Activated T-cell treated with anti-CD3 and anti-CD28 coated beads, Interleukin-2, amount 50 U/mL, for 1 hour (primary cell): Measurements from ENCODE around the gene IRF5.

Experiments used
- DNase-seq: peaks from one replicate; pipeline ENCODE4 v3.0.0-alpha.2; 2020

Gene IRF5

DNA sequence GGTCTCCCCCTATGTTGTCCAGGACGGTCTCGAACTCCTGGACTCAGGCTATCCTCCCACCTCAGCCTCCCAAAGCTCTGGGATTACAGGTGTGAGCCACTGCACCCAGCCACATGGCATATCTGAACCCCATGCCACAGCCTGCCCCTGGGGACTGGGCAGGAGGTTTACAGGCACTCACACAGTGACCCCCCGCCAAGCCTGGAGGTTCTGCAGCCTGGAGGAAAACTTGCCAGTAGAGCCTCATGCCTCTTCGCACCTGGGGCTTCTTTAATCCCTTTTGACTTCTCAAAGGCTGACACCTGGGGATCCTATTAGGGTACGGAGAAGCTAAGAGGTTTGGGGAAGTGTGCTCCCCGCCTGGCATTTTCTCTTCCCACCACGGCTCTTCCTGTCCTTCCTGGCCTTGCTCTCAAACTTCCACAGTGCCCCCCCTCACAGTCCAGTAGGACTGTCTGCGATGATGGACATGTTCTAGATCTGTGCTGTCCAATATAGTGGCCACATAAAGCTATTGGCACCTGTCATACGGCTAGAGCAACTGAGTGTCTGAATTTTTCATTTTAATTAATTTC is 15.8 kb upstream of the IRF5 start:
- DNase-seq: peak; percentile 2

DNA sequence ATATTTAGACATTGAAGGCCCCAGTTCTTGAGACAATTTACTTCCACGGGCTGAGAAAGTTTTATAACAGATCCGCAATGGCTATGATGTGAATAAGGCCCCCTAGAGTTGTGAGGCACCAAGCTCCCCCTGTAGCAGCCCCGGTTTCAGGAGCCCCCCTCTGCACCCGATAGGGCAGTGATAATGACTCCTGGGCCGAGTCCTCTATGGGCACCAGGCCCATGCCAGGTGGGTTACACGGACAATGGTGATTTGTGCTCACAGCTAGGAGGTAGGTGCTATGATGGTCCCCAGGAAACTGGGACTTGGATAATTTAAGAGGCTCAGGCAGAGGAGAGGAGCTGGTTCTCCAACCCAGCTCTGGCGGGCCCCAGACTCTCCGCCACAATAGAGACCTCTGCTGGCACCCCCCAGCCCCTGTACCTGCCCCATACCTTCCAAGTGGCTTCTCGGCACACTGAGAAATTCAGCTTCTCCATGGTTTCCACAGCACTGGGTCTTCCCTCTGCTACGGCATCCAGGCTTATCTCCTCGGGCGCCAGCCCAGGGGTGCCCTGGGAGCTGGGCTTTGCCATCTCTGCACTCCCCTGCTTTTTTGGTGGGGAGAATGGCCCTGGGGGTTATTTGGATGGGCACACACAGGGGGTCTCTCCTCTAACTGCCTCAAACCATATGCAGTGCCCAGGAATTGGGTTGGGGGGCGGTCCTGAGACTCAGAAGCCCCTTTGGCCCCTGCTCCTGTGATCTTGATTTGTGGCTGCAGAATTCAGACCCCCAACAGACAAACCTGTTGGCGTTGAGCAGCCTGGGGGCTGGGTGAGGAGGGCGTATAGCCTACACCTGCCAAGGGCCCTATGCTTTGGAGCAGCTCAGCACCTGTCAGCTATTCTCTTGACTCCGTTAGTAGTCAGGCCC is 15.0 kb upstream of the IRF5 start:
- DNase-seq: peak; percentile 2

DNA sequence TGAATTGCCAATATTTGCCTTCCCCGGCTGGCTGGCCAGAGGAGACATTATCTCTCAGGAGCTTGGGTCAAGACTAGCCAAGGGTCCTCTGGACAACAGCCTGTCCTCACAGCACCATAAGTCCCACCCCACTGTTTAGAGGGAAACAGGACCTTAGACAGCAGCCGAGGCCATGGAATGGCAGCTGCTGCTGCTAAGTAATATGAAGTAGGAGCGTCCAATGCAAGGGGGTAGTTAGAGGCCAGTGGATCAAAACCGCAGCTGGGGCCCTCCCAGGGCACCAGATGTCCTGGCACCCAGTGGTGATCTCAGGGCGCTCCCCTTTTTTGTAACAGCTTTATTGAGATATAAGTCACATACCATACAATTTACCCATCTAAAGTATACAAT is 14.3 kb upstream of the IRF5 start:
- DNase-seq: peak; percentile 2

DNA sequence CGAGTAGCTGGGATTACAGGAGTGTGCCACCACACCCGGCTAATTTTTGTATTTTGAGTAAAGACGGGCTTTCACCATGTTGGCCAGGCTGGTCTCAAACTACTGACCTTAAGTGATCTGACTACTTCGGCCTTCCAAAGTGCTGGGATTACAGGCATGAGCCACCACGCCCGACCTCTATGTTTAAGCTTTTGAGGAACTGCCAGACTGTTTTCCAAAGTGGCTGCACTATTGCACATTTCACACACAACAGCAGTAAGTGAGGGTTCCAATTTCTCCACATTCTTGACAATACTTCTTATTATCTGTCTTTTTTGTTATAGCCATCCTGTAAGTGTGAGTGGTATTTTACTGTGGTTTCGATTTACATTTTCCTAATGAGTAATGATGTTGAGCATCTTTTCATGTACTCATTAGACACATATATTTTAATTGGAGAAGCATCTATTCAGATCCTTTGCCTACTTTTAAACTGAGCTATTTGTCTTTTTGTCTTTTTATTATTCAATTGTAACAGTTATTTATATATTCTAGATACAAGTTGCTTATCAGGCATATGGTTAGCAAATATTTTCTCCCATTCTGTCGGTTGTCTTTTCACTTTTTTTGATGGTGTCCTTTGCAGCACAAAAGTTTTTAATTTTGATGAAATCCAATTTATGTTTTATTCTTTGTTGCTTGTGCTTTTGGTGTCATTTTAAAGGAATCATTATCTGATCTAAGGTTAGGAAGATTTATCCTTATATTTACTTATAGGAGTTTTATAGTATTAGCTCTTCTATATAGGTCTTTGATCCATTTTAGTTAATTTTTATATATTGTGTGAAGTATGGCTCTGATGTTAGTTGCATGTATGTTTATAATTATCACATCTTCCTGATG is 12.8 kb upstream of the IRF5 start:
- DNase-seq: no peak

DNA sequence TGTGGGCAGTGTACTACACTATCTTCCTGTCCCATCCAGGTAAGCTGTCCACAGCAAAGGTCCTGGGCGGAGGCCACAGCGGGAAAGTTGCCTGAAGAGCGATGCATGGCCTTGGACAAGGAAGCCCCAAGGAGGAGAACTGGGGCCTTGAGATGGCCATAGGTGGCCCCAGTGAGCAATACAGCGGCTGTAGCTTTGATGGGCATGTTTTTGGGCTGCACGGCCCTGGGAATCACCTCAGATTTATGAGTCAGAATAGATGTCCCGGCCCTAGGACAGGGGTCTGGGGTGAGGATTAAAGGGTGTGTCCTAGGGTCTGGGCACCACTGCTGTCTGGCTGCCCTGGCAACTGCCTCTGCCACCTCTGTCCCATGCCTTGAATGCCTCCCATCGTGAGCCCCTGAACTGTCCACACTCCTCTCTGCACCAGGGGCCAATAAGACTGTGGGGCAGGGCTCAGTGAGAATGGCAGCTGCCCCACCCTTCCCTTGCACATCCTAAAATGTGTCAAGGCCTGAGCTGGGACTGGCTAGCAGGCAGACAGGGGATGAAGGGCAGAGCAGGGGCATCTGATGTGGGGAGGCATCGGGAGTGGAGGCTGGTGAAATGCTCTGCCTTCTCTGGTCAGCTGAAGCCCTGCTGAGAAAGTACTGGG is 9.4 kb upstream of the IRF5 start:
- no peak for DNase-seq

DNA sequence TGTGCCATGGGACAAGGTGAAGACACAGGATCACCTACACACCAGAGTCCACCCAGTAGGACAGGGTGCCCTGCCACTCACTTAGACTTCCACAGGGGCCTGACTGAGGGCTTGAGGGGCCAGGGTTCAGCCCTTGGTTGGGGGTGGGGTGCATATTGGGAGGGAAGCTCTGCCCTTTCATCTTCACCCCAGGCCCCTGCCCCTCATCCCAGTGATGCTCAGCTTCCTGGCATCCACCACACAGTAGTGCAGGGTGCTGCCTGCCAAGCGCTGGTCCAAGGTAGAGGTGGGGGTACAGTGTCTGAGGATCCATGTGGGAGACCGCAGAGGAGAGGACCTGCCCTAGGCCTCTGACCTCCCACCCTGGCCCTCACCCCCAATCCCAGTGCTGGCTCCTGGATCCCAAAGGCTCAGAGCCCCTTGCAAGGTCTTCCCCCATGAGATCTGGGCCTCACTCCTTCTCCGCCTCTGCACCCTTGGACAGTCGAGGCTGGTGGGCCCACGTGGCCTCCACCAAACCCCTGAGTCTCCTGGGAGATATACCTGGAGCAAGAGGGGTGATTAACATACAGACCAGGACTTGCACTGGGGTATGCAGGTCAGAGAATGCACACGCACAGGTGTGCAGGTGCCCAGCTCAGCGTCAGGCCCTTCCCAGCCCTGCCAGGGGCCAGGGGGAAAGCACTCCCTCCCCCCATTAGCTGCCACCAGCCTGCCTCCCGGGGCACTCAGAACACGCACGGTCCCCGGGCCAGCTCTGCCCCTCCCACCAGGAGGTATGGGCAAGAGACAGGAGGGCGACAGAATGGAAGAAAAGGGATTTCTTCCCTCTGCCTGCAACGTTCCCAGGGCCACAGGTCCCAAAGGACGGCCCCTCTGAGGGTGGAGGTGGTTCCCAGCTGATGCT is 8.6 kb upstream of the IRF5 start:
- DNase-seq: peak; percentile 2

DNA sequence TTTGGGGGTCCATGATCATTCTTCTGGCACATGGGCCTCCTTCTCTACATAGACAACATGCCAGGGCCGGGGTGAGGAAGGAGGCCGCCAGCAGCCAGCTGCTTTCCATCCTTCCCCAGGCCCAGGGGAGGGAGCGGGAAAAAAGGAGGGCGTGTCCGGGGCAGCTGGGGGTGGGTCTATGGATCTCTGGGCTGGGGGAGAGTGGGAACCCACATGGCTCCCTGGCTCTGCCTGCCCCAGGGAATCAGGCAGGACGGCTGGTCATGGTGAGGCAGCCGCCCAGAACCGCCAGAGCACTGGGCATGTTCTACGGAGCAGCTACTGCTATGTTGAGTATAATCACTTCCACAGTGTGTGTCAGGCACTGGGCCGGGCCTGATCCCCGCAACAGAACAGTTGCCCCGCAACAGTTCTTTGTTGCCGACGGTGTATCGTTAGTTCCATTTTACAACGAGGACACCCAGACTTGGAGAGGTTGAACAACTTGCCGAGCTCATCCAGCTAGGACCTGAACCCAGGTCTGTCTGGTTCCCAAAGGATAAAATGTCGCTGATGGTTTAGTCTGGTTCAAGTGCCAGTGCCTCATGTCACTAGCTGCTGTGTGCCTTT is 6.4 kb upstream of the IRF5 start:
- no peak for DNase-seq

DNA sequence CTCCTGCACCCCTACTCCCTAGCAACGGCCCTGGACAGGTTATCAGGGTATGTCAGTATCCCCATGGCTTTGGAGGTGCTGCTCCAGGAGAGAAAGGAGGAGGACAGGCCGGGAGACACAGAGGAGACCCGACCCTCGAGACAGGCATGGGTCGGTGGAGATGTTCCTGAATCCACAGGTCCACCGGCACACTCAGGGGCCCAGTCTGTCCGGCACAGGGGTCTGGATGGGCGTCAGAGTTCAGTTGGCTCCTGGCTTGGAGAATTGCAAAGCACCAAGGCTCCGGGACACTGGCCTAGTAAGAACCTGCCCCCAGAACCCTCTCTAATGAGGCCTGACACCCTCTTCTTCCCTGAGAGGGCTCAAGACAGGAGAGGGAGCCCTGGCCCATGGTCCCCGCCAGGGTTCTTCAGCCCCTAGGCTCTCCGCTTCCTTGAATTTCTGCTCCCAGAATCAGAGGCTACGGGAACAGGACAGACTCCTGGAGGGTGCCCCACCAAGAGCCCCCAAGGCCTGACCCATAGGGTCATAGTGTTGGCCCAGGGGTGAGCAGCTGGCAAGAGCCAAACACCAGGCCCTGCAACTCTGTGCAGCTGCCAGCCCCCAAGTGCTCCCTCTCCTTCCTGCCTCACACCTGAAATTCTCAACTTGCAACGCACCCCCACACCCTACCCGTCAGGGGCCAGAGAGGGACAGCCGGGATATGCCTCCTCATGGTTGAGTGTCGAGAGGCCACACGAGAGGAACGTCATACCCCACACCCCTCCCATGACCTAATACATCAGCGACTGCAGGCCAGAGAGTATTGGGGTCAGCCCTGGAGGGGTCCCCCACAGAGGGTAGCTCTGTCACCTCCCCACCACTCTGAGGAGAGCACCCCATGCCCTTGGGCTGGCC is 5.5 kb upstream of the IRF5 start:
- no peak for DNase-seq

DNA sequence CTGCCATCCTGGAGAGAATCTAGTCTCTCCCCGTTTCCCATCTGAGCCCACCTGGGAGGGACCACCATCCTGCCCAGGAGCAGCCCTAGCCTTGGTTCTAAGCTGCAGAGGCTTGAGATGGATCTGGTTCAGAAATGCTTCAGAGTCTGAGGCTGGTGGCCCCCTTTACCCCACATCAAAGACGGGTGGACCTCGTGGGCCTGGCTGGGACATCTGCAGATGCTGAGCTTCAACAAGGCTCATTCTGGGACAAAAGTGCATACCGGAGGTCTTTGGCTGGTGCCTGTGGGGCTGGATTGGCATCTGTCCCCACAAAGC is 4.9 kb upstream of the IRF5 start:
- no peak for DNase-seq

DNA sequence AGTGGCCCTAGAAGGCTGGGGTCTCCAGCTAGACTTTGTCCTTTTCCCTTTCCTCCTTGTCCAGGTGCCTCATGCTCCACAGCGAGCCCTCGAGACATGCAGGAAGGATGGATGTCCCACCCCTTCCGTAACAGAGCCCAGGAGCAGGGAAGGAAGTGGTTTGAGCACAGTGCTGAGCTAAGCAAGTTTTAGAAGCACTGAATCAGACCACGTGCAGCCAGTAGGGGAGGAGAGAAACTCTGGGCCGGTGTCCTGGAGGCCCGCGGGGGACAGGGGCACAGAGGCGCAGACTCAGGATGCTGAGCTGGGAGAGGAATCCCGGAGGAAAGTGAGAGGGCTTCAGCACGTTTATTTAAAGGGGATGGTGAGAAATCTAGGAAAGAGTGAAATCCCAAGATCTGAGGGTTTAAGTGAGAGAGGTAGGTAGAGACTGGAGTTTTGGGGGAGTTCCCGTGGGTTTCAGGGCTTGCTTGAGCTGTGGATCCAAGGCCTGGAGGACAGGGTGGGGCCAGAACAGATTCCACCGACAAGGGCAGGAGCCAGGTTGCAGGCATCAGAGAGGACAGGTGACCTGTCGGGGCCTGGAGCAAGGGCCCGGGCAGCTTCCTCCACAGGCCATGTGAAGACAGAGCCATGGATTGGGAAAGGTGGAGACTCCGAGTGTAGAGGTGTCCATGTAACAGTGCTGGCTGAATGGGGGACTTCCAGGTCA is 4.4 kb upstream of the IRF5 start:
- no peak for DNase-seq

DNA sequence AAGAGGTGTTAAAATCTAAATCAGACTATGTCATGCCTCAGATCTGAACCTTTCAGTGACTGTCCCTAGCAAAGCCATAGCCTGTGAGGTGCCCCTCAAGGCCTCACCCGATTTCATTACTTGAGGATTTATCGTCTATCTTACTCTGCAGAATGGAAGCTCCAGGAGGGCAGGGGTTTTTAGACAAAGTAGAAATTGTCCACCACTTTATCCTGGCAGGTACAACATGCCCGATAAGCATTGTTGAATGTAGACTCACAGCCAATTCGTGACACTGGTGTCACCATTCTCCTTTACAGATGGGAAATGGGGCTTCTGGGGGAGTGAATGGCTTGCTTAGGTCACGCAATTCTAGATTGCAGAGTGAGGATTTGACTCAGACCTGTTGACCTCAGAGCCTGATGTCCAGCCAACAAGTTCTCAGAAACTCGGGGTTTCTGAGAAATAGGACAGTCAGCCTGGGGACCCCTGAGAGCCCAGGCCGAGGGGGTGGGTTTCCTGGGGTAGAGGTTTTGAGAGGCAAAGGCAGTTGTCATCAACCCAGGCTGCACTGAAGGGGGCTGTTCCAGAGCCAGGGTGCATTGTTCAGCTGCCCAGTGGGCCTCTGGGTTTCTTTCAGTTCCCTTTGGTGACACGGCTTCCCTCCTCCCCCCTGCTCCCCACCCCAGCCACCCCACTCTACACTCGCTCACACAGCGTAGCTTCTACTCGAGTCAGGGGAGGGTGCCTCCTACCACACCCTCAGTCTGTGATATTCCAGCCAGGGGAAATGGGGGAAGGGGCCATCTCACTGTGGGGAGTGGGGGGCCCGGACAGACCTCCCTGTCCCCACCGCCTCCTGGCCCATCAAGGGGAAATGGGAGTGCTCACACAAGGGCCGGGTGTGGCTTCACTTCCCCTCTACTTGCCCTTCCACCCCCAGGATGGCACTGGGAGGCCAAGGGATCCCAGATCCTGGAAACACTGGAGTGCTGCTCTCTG is 3.1 kb upstream of the IRF5 start:
- no peak for DNase-seq

DNA sequence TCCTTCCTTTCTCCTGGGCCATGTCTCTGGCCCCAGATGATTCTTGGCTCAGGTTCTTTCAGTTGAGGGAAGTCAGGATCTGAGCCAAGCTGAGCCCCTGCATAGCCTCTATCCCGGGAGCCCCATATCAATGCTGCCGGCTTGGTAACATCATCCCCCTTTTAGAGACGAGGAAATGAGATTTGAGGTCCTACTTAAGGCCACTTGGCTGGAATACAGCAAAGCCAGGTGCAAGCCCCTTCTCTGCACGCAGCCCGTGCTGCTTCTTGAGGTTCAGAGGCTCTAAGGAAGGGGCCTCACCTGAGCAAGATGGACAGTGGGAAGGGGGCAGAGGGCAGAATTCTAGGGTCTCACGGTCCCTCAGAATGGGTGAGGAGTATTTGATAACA is 2.4 kb upstream of the IRF5 start:
- DNase-seq: no peak

DNA sequence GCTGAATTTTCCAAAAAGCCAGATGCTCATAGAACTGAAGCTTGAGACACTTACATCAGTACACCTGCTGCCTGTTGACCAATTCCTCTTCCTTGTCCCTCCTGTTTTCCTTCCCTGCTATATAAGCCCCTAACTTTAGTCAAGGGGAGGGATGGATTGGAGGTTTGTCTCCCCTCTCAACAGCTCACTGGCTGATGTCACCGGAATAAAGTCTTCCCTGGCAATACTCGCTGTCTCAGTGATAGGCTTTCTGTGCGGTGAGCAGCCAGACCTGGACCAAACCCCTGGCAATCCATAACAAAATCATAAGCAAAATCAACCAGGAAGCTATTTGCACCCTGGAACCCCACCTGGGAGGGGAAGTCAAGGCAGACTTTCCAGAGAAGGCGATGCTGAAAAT is 929 bp upstream of the IRF5 start:
- no peak for DNase-seq

DNA sequence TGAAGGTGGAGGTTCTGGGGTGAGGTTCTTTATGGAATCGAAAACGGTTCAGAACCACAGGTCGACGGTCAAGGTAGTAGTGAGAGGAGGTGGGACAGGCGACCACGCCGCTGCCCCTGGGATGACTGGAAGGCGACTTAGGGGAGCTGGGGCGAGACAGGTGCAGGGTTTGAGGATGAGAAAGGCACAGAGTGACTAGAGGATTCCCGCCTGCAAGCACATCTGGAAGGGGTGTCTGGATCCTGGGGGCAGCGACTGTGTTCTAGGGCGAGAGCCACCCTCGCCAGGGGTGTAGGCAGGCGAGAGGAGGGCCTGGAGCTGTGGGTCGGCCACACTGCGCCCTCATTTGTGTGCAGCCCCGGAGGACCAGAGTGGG is 468 bp upstream of the IRF5 start:
- no peak for DNase-seq

DNA sequence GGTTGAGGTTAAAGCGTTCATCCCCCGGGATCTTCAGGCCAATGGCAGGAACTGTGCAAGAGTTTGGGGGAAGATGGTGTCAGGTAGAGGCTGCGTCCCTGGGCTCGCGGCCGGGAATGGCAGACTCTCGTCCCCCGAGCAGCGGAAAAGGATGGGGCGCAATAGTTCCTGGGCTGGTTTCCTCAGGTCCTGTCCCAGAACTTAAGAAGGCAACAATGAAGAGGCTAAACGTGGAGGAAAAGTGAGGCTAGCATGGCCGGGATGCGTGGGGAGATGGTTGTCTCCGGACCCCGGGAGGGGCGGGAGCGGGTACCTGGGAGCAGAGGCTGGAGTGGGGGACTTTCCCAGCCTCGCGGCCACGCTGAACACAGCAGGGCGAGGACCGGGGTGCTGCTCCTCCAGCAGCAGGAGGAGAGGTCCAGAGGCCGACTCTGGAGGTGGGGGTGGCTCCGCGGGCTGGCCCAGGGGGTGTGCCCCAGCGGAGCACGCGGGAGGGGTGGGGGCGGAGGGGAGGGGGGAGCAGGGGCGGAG is 882 bp downstream of the IRF5 start:
- DNase-seq: no peak

DNA sequence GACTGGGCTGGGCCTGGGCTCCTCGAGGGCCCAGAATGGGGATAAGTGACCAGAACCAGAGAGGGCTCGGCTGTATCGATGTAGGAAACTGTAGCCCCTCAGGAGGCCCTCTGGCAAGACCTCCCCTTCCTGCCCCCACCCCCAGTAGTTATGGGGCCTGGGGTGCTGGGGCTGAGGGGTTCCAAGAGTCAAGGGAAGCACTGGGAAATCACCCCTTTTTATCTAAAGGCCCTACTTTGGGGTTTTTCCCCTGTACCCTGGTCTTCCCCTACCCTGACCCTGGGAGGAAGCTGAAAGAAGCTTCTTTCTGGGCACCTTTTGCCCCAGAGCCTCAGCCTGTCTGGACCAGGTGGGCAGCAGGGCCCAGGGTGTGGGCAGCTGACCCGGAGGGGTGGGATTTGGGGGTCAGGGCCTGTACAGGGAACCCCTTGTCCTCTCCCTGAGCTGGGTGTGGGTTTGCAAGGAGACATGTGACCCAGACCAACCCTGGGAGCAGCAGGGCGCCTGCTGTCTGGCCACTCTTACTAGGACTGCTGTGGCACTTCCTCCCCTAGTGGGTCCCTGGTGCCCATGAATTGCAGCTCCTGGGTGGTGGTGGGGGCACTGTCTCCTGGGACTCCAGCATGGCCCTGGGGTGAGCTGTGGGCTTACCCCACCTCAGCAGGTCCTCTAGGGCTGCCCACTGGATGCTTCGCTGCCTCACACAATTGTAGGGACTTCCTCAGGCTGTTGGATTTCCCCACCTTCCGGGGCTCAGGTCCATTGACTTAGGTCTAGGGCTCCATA is 1.5 kb downstream of the IRF5 start:
- DNase-seq: no peak

DNA sequence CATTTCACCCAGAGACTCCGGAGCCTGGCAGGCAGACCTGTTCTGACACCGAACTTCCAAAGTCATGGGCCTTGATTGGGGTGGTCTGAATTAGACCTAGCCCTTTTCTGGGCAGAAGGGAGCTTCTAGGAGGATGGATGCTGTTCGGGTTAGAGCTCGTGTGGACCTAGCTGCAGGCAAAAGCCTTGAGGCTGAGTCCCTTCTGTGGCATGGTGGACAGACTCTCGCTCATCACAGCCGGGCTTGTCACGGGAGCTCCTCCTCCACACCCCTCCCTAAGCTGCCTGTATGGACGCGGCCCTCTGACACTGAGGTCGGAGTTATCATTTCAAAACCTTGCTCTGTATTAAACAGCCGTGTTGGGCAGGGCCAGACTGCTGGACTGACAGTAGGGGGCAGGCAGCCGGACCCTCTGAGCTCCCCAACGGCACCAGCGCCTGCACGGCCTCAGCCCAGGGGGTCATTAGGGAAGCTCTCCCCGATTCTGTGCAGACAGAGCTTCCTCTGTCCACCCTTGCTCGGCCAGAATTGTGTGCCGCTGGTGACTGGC is 2.2 kb downstream of the IRF5 start:
- no peak for DNase-seq
